Smooth muscle cell (in vitro differentiated cells): ENCODE measurements around the gene PTEN. TPM values are rescaled to one million over a fixed set of nuclear protein-coding genes. Genes with fewer than 3 reads are reported as not detected.
"Not testable (repeated sequence)": the region's sequence is repeated elsewhere in the genome, so short reads cannot be mapped to it uniquely, and the experiment has no call there.

ENCODE experiments used
- DNase-seq: peaks from one replicate; lab custom pipeline; 2025; ENCODE audit not compliant: unreplicated experiment; lab: John Stamatoyannopoulos, UW
- H2AFZ ChIP-seq: fragments of 200-600 bp; sonication (generic); 2 replicates; pipeline ENCODE4 v1.6.0; 2016; ENCODE audit warnings: antibody characterized with exemption, low read depth, mild to moderate bottlenecking
- H3F3A ChIP-seq: fragments of 200-600 bp; sonication (generic); 2 replicates; pipeline ENCODE4 v1.6.0; 2017; ENCODE audit warnings: antibody characterized with exemption, low read depth
- H3K27ac ChIP-seq: fragments of 200-600 bp; sonication (generic); 2 replicates; pipeline ENCODE4 v1.5.1; 2016; ENCODE audit warnings: low read depth, mild to moderate bottlenecking
- H3K27me3 ChIP-seq: fragments of 200-600 bp; sonication (generic); 2 replicates; pipeline ENCODE4 v1.6.1; 2016; ENCODE audit warnings: low read depth, mild to moderate bottlenecking
- H3K36me3 ChIP-seq: fragments of 200-600 bp; sonication (generic); 2 replicates; pipeline ENCODE4 v1.5.1; 2016; ENCODE audit warnings: low read depth
- H3K4me1 ChIP-seq: fragments of 200-600 bp; sonication (generic); 2 replicates; pipeline ENCODE4 v1.5.1; 2016; ENCODE audit warnings: low read depth
- H3K4me2 ChIP-seq: fragments of 200-600 bp; sonication (generic); 2 replicates; pipeline ENCODE4 v1.6.0; 2016; ENCODE audit warnings: mild to moderate bottlenecking
- H3K4me3 ChIP-seq: fragments of 200-600 bp; sonication (generic); 2 replicates; pipeline ENCODE4 v1.5.1; 2016; ENCODE audit warnings: mild to moderate bottlenecking
- H3K79me2 ChIP-seq: fragments of 200-600 bp; sonication (generic); 2 replicates; pipeline ENCODE4 v1.6.0; 2016; ENCODE audit warnings: low read depth, mild to moderate bottlenecking
- H3K9ac ChIP-seq: fragments of 200-600 bp; sonication (generic); 2 replicates; pipeline ENCODE4 v1.6.0; 2016; ENCODE audit warnings: low read depth
- H3K9me3 ChIP-seq: fragments of 200-600 bp; sonication (generic); replicated peaks from 2 replicates; pipeline ENCODE4 v1.5.1; 2016; ENCODE audit warnings: low read depth
- H4K20me1 ChIP-seq: fragments of 200-600 bp; sonication (generic); 2 replicates; pipeline ENCODE4 v1.6.0; 2016; ENCODE audit warnings: low read depth
- WGBS: methylation state at CpG from one replicate; pipeline ENCODE4 v1.1.7; 2016; ENCODE audit warnings: low lambda C conversion rate; 5-methylcytosine and 5-hydroxymethylcytosine counted together
- polyA plus RNA-seq: library from polyadenylated mRNA; unstranded; fragments of >200 nt; fragmentation: Nextera tagmentation; extraction: Ambion mirVana; gene quantifications from 2 replicates; pipeline ENCODE4 v1.2.1, GENCODE V29; 2016
- total RNA-seq: library from RNA; depleted of rRNA; stranded (reverse); fragments of >200 nt; gene quantifications from 2 replicates; pipeline ENCODE4 v1.2.3, GENCODE V29; 2014
- TF ChIP-seq, protein P1 (sequence below): fragments of 200-600 bp; sonication (generic); IDR thresholded peaks from 2 replicates; pipeline ENCODE4 v1.5.1; 2017; ENCODE audit warnings: borderline replicate concordance, mild to moderate bottlenecking, antibody characterized with exemption; ENCODE audit not compliant: insufficient read depth, poor library complexity, severe bottlenecking

Gene PTEN
- total and polyA plus RNA-seq, 2 experiments from 2014 or later = 30.6 to 78.3 TPM

DNA sequence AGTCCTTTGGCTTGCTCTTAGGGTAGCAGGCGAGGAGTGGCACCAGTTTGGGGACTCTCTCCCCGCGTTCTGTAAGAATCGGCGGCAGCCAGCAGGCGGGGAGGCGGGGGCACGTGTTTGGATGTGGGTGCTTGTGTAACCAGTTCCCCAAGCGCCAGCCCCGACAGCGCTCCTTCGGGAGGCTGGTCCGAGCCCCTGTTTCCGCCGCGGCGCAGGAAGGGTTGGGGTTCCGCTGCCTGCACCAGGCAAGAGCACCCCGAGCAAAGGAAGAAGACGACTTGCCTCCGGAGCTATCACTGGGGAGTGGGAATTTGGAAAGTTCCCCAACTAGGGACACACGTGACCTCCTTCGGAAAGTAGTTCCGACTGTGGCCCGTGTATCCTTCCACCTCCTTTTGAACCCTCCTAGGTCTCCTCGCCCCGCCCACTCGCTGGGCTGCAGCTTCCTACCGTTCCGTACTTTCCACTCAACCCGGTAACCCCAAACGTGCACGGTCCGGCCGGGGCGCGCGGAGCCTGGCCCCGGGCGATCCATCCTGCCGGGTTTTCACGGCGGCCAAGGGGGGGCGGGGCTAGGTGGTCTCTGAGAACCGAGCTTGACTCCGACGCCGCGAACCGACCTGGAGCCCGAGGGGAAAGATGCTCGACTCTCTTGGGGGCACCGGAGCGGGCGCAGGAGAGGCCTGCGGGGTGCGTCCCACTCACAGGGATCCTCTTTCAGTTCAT is 1.3 kb upstream of the PTEN start:
- peak overlapping the region; percentile 92 for H3K4me2 ChIP-seq
- peak; percentile 80 for DNase-seq
- peaks cover 29% of the 10 kb centered on the region for H4K20me1 ChIP-seq
- H3K27me3 ChIP-seq = no peaks in the 10 kb centered on the region
- H3K9ac ChIP-seq = peak overlapping the region; percentile 29
- H3K4me1 ChIP-seq = peaks cover 9% of the 10 kb centered on the region
- H3K4me3 ChIP-seq = peak overlapping the region; percentile 89
- no peaks in the 10 kb centered on the region for H3K36me3 ChIP-seq
- peaks cover 30% of the 10 kb centered on the region for H3K79me2 ChIP-seq
- TF ChIP-seq, protein P1, sequence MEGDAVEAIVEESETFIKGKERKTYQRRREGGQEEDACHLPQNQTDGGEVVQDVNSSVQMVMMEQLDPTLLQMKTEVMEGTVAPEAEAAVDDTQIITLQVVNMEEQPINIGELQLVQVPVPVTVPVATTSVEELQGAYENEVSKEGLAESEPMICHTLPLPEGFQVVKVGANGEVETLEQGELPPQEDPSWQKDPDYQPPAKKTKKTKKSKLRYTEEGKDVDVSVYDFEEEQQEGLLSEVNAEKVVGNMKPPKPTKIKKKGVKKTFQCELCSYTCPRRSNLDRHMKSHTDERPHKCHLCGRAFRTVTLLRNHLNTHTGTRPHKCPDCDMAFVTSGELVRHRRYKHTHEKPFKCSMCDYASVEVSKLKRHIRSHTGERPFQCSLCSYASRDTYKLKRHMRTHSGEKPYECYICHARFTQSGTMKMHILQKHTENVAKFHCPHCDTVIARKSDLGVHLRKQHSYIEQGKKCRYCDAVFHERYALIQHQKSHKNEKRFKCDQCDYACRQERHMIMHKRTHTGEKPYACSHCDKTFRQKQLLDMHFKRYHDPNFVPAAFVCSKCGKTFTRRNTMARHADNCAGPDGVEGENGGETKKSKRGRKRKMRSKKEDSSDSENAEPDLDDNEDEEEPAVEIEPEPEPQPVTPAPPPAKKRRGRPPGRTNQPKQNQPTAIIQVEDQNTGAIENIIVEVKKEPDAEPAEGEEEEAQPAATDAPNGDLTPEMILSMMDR = no peak
- H2AFZ ChIP-seq = peak overlapping the region; percentile 89
- no peaks in the 10 kb centered on the region for H3K9me3 ChIP-seq
- peaks cover 14% of the 10 kb centered on the region for H3F3A ChIP-seq
- peak overlapping the region; percentile 67 for H3K27ac ChIP-seq
- WGBS = under 1% methylated on average over 57 of the region's 57 CpGs

DNA sequence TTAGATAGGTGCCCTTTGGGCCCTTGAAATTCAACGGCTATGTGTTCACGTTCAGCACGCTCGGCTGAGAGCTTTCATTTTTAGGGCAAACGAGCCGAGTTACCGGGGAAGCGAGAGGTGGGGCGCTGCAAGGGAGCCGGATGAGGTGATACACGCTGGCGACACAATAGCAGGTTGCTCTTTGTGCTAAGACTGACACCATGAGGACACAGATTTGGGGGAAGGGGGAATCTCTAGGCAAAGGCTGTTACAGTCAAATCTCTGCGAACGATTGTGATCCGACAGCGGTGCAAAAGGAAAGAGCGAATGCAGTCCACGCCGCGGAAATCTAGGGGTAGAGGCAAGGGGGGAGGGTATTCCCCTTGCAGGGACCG is 759 bp upstream of the PTEN start:
- peaks cover 14% of the 10 kb centered on the region for H3F3A ChIP-seq
- H3K4me3 ChIP-seq = peak overlapping the region; percentile 89
- 2% methylated on average over 21 of the region's 21 CpGs for WGBS
- H3K9ac ChIP-seq = peak overlapping the region; percentile 29
- H3K27ac ChIP-seq = peak overlapping the region; percentile 67
- H3K9me3 ChIP-seq = no peaks in the 10 kb centered on the region
- TF ChIP-seq, protein P1 = no peak
- H3K27me3 ChIP-seq = no peaks in the 10 kb centered on the region
- H2AFZ ChIP-seq = peak overlapping the region; percentile 89
- no peaks in the 10 kb centered on the region for H3K36me3 ChIP-seq
- H4K20me1 ChIP-seq = peaks cover 35% of the 10 kb centered on the region
- DNase-seq = no peak
- peaks cover 14% of the 10 kb centered on the region for H3K4me1 ChIP-seq
- H3K4me2 ChIP-seq = peak overlapping the region; percentile 92
- peaks cover 35% of the 10 kb centered on the region for H3K79me2 ChIP-seq

DNA sequence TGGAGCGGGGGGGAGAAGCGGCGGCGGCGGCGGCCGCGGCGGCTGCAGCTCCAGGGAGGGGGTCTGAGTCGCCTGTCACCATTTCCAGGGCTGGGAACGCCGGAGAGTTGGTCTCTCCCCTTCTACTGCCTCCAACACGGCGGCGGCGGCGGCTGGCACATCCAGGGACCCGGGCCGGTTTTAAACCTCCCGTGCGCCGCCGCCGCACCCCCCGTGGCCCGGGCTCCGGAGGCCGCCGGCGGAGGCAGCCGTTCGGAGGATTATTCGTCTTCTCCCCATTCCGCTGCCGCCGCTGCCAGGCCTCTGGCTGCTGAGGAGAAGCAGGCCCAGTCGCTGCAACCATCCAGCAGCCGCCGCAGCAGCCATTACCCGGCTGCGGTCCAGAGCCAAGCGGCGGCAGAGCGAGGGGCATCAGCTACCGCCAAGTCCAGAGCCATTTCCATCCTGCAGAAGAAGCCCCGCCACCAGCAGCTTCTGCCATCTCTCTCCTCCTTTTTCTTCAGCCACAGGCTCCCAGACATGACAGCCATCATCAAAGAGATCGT is 598 bp downstream of the PTEN start:
- H3F3A ChIP-seq = peaks cover 14% of the 10 kb centered on the region
- H3K36me3 ChIP-seq, H2AFZ ChIP-seq, H3K27me3 ChIP-seq, DNase-seq, H3K9me3 ChIP-seq: not testable (repeated sequence)
- H3K4me3 ChIP-seq = peak overlapping the region; percentile 89
- H3K9ac ChIP-seq = peak overlapping the region; percentile 78
- H3K4me2 ChIP-seq = peak overlapping the region; percentile 92
- peak overlapping the region; percentile 67 for H3K27ac ChIP-seq
- under 1% methylated on average over 29 of the region's 47 CpGs for WGBS
- peaks cover 28% of the 10 kb centered on the region for H3K4me1 ChIP-seq
- H3K79me2 ChIP-seq = peaks cover 49% of the 10 kb centered on the region
- H4K20me1 ChIP-seq = peaks cover 48% of the 10 kb centered on the region

DNA sequence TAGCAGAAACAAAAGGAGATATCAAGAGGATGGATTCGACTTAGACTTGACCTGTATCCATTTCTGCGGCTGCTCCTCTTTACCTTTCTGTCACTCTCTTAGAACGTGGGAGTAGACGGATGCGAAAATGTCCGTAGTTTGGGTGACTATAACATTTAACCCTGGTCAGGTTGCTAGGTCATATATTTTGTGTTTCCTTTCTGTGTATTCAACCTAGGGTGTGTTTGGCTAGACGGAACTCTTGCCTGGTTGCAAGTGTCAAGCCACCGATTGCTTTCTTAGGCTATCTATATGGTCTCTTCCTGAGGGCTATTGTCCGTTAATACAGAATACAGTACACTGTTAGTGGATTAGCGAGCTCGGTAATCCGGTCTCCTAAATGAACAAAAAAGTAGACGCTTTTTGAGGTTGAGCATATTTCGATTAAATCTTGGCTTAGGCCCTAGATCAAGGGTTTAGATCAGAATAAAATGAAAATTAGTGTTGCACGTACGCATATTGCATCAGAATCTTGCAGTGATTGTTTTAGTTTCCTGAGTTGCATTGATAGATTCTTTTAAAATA is 1.2 kb downstream of the PTEN start:
- Histone ChIP-seq H3K4me1 (peaks cover 32% of the 10 kb centered on the region), H3K27ac (peak overlapping the region; percentile 22), H4K20me1 (peaks cover 54% of the 10 kb centered on the region), H3K4me2 (peak overlapping the region; percentile 92), H3K4me3 (peak overlapping the region; percentile 89), H3K9me3 (no peaks in the 10 kb centered on the region), H3K36me3 (no peaks in the 10 kb centered on the region), H3F3A (peaks cover 14% of the 10 kb centered on the region), H3K27me3 (no peaks in the 10 kb centered on the region), H3K79me2 (peaks cover 54% of the 10 kb centered on the region), H2AFZ (no peak overlapping the region), H3K9ac (peak overlapping the region; percentile 75)
- under 1% methylated on average over 16 of the region's 16 CpGs for WGBS
- TF ChIP-seq, protein P1 = no peak
- no peak for DNase-seq
